A673 (cell line): ENCODE results near the gene GPR37L1.

Experiments used
- CTCF ChIP-seq: fragments of 300-800, 200-600 bp; sonication (generic); conservative IDR thresholded peaks from 2 replicates; pipeline ENCODE4 v1.5.1; 2017; ENCODE audit warnings: low read depth, mild to moderate bottlenecking, antibody characterized with exemption, low read length, moderate library complexity, mixed read lengths
- EZH2 ChIP-seq: fragments of 200-600 bp; sonication (generic); IDR thresholded peaks from 2 replicates; pipeline ENCODE4 v1.6.1; 2017; ENCODE audit warnings: borderline replicate concordance, low read depth, mild to moderate bottlenecking, mixed read lengths, antibody characterized with exemption, low read length; ENCODE audit not compliant: poor library complexity, severe bottlenecking

- TF ChIP-seq CTCF, result no peak
- no peak for TF ChIP-seq EZH2
Observed at GRCh38 chr1:202107321-202107761, 15.4 kb upstream of the GPR37L1 start.
